Ovary (tissue), 9 donors: ENCODE measurements around the gene IRX4. TPM values are rescaled to one million over a fixed set of nuclear protein-coding genes. Genes with fewer than 3 reads are reported as not detected.

Source experiments
- DNase-seq, 5 donors: peaks; one replicate each; pipeline ENCODE4 v3.0.0-alpha.2; 2019 to 2020
- H3K27ac ChIP-seq, 2 donors: fragments of 200-600 bp; one replicate each; pipeline versions ENCODE4 v1.5.1 to v1.8.0; 2019 to 2022
- H3K27me3 ChIP-seq: fragments of 200-600 bp; one replicate; pipeline ENCODE4 v1.8.0; 2022
- H3K36me3 ChIP-seq: fragments of 200-600 bp; sonication (generic); one replicate; pipeline ENCODE4 v1.5.1; 2019
- H3K4me1 ChIP-seq: one replicate; pipeline ENCODE4 v1.8.1; 2013; ENCODE audit warnings: mild to moderate bottlenecking, moderate library complexity; ENCODE audit not compliant: insufficient read depth
- H3K4me3 ChIP-seq: fragments of 200-600 bp; sonication (generic); one replicate; pipeline ENCODE4 v1.5.1; 2017
- H3K9me3 ChIP-seq, 2 donors: fragments of 200-600 bp in 1 of 2; sonication (generic) in 1 of 2; one replicate each; pipeline versions ENCODE4 v1.5.1 to v1.8.1; 2013 to 2019; ENCODE audit warnings: mild to moderate bottlenecking in 1 of 2, moderate library complexity in 1 of 2
- CTCF ChIP-seq, 3 donors: fragments of 450-650 bp in 2 of 3; fragments of 200-600 bp in 1 of 3; IDR thresholded peaks; one replicate each; pipeline versions ENCODE4 v1.5.1 to v1.8.0; 2016 to 2022; ENCODE audit warnings: antibody characterized with exemption in 3 of 3, mild to moderate bottlenecking in 1 of 3
- EP300 ChIP-seq: sonication (generic); formaldehyde crosslinking; IDR thresholded peaks from one replicate; pipeline ENCODE4 v1.6.1; 2017; ENCODE audit warnings: antibody characterized with exemption
- POLR2A ChIP-seq: fragments of 450-650 bp; IDR thresholded peaks from one replicate; pipeline ENCODE4 v1.6.1; 2017; ENCODE audit warnings: antibody characterized with exemption, mild to moderate bottlenecking, moderate library complexity
- WGBS, 3 donors: extraction: QIAGEN DNeasy Blood & Tissue Kit in 1 of 3; methylation state at CpG; one replicate each; pipeline versions ENCODE4 v1.1.5 to v1.1.7; 2013 to 2017; 5-methylcytosine and 5-hydroxymethylcytosine counted together
- intact Hi-C, 4 donors: fragments of 100-400 bp; cut with DNase I; formaldehyde crosslinking; loops; one replicate each; pipeline versions ENCODE4 v1.11.0 to v1.15.1; 2022 to 2023
- polyA plus RNA-seq, 2 donors: library from polyadenylated mRNA; stranded (reverse); fragments of 200-250 nt in 1 of 2; fragments of 350-450 nt in 1 of 2; fragmentation: Illumina TruSeq in 1 of 2; extraction: RNeasy Lipid Tissue Mini Kit (QIAGEN cat#74804) in 1 of 2; gene quantifications; one replicate each; pipeline ENCODE4 v1.2.3, GENCODE V29; 2013 to 2014
- total RNA-seq, 7 donors: library from RNA; depleted of rRNA in 2 of 7; stranded (reverse); fragments of >200 nt in 2 of 7; fragmentation: NEBNext Ultra II Directional in 3 of 7; extraction: Animal tissue kit (Norgen Biotek cat#: 25700) in 3 of 7; gene quantifications; one replicate each; pipeline versions ENCODE4 v1.1.0 to v1.2.4, GENCODE V29; 2016 to 2023
- donor health status: DM: no; HTN: no; CAD: no; lungs with moderate emphysema.
- donor health status: DM: no; HTN: no; CAD: no.
- donor health status: Bipolar disorder and iron deficiency.
- donor health status: DM: yes; HTN: yes; CAD: no.
- donor health status: DM: no; HTN: no; CAD: no.
- donor health status: DM: yes; HTN: yes; CAD: no.

Gene IRX4
- total and polyA plus RNA-seq, 9 donors = 0.23 TPM; not detected in 8

- Histone ChIP-seq H3K27me3 (no peaks in the 10 kb centered on the region), H3K4me1 (no peaks in the 10 kb centered on the region), H3K9me3 (no peaks in the 10 kb centered on the region), H3K36me3 (no peaks in the 10 kb centered on the region), H3K4me3 (no peak overlapping the region), H3K27ac (no peak overlapping the region)
- 56 to 61% (median 56%) methylated on average over 23 of the region's 23 CpGs for WGBS, 3 donors
- DNase-seq = no peak
- intact Hi-C loops = no loop called here
- TF ChIP-seq POLR2A (no peak), EP300 (no peak), CTCF (IDR thresholded peaks at IDR 0.05) (no peak)
Observed at GRCh38 chr5:1836176-1836890, 46.4 kb downstream of the IRX4 start.

DNA sequence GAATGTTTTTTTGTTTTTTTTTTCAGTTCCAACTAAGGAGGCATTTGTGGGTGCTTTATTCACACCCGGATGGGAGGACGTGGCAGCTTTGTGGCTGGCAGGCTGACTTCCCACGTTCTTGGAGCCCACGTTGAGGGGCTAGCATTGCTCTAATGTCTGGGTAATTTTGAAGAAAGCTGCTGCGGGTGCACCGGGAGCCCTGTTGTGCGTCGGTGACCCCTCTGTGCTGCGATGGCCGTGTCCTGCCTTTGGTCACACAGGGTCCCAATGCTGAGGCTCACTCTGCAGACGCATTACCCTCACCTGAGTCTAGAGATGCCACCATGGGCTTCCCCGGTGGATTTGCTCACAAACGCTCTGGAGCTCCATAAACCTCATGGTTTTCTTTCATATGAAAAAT, 47.3 kb downstream of the IRX4 start:
- WGBS, 3 donors = 82 to 84% (median 82%) methylated on average over 13 of the region's 13 CpGs
- intact Hi-C loops = no loop called here
- Histone ChIP-seq H3K9me3 (no peaks in the 10 kb centered on the region), H3K36me3 (no peaks in the 10 kb centered on the region), H3K4me3 (no peak overlapping the region), H3K4me1 (no peaks in the 10 kb centered on the region), H3K27me3 (no peaks in the 10 kb centered on the region), H3K27ac (no peak overlapping the region)
- TF ChIP-seq CTCF (IDR thresholded peaks at IDR 0.05) (no peak), EP300 (no peak), POLR2A (no peak)
- DNase-seq = no peak

GRCh38 chr5:1834721-1835429, 47.9 kb downstream of the IRX4 start:
- intact Hi-C loops = no loop called here
- Histone ChIP-seq H3K9me3 (no peaks in the 10 kb centered on the region), H3K4me3 (no peak overlapping the region), H3K27me3 (no peaks in the 10 kb centered on the region), H3K36me3 (no peaks in the 10 kb centered on the region), H3K4me1 (no peaks in the 10 kb centered on the region), H3K27ac (no peak overlapping the region)
- TF ChIP-seq EP300 = no peak
- no peak for TF ChIP-seq CTCF (IDR thresholded peaks at IDR 0.05)
- no peak for TF ChIP-seq POLR2A
- WGBS, 3 donors = 52 to 59% (median 58%) methylated on average over 21 of the region's 21 CpGs
- DNase-seq = no peak

DNA sequence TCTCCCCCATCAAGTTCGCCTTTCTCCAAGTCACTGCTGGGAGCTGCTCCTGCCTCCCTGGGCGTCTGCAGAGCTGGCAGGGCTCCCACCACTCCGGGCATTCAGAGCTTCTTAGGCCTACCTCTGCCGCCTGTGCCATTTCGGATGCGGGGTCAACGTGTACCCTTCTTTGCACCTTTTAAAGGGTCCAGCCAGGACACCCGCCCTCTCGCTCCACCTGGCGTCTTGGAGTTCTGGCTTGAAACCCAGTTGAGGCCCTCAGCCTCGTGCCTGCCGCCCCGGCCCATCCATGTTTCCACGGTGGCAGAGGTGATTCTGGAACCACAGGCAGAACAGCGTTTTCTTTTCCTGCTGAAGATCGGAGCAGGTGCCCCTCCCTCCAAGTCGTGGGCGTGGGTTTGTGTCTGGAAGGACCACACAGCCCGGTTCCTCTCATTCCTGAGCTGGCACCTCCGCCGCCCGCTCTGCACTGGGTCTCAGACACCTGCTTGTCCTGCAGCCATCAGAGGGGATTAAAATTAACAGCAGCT, 48.6 kb downstream of the IRX4 start:
- Histone ChIP-seq H3K4me3 (no peak overlapping the region), H3K27me3 (no peaks in the 10 kb centered on the region), H3K9me3 (no peaks in the 10 kb centered on the region), H3K36me3 (no peaks in the 10 kb centered on the region), H3K27ac (no peak overlapping the region), H3K4me1 (no peaks in the 10 kb centered on the region)
- intact Hi-C loops = no loop called here
- no peak for DNase-seq
- 61 to 72% (median 68%) methylated on average over 21 to 22 of the region's 22 CpGs for WGBS, 3 donors
- no peak for TF ChIP-seq CTCF (IDR thresholded peaks at IDR 0.05)
- no peak for TF ChIP-seq EP300
- TF ChIP-seq POLR2A = no peak
